ENCODE measurements around the gene F2. TPM values are rescaled to one million over a fixed set of nuclear protein-coding genes. Genes with fewer than 3 reads are reported as not detected.

F2 gene
- total RNA-seq, 1 experiment from 2014 or later = not detected

DNA sequence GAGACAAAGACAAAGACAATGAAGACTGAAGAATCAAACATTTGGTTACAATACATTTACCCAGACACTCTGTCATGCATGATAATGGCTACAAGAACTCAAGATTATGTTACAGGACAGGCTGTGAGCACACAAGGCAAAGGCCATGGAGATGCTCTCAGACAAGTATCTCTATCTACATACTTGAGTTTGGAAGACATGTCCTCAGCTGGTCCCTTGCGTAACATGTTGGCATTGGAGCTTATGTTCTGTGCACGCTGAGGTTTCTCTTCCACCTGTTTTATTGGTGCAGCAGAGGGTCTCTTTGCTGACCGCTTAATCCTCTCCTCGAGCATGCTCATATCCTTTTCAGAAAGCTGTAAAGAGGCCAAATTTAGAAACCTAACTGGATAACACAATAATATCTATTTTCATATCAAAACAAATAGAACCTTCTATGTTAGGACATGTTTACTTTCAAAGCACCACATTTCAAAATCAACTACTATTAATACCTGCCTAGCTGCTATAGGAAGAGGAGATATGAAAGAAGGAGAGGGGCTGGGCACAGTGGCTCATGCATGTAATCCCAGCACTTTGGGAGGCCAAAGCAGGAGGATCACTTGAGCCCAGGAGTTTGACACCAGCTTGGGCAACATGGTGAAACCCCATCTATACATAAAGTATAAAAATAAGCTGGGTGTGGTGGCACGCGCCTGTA is 41.6 kb downstream of the F2 start:
- DNase-seq (ENCODE audit: low read depth, low spot score) = no peak
- in situ Hi-C loops (cut with HindIII; ENCODE audit: low pct_unique_long_range_greater_than_20kb, low sequenced_read_pairs) = no loop called here

DNA sequence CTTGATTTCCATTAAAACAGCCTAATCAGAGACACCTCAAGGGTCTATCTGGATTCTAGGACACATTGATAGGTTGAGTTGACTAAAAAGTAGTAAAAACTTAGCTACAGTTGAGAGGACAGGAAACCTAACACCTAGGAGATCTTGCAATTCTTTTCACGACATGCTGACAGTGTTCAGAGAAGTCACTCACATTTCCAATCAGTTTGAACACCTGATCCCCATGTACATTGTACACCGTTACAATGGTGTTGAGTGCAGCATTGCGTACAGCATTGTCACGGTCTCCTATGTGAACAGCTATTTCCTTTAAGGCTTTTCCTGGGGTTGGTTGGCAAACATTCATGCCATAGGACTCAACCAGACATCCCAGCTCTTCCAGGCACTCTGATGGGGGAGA is 42.8 kb downstream of the F2 start:
- in situ Hi-C loops (cut with HindIII; ENCODE audit: low pct_unique_long_range_greater_than_20kb, low sequenced_read_pairs) = no loop called here
- DNase-seq (ENCODE audit: low read depth, low spot score) = no peak

DNA sequence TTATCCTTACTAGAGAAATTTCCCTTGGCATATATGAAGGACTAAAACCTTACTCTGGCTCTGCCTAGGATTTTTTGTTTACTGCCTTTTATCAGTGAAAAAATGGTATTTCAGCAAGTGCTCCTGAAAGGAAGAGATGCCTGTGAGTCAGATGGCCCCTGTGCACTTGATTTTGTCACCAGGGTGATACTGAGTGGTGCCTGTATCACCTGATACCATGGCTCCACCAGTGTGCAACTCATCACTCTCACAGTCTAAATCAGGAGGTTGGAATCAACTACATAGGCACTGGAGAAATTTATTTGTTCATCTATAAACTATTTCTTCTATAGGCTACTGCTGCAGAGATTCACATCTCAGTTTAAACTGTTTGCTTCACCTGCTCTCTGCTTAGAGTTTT is 43.2 kb downstream of the F2 start:
- no peak for DNase-seq (ENCODE audit: low read depth, low spot score)
- in situ Hi-C loops (cut with HindIII; ENCODE audit: low pct_unique_long_range_greater_than_20kb, low sequenced_read_pairs) = no loop called here

DNA sequence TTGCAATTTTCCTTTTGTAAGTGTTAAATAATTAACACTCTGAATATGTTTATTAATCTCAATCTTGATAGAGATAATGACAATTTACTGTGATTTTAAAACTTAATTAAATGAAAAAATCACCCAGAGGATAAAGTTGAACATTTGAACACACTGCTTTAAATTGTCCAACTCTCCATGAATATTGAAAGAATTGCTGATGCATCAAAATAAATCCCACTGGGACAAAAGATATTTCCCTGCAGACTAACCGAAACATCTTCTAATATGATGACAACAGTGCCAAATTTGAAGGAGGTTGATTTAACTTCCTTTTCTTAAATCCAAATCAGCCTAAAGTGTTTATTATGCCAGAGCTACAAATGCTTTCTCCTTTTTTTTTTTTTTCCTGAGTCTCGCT is 47.6 kb downstream of the F2 start:
- no peak for DNase-seq (ENCODE audit: low read depth, low spot score)
- in situ Hi-C loops (cut with HindIII; ENCODE audit: low pct_unique_long_range_greater_than_20kb, low sequenced_read_pairs) = no loop called here

DNA sequence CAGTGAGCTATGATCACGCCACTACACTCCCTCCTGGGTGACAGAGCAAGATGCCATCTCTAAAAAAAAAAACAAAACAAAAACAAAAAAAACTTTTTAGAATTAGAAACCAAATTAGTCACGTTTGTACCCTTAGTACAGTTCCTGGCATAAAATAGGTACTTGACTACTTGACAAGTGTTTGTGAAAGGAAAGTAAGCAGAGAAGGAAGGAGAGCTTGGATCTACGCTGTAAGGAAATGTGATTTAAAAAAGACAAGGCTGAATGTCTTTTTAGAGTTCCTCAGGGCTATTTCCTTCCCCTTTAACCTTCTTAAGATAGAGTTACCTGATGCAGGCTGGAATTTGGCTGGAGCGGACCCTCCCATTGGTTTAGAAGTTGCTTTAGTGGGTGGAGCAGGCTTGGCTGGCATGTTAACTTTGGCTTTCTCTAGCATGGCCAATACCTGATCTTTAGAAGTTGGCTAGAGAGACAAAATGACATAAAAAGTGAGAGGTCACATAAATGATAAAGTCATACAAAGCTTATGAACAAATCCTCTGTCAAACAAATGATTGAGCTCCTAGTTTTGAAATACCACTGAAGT is 50.7 kb downstream of the F2 start:
- in situ Hi-C loops (cut with HindIII; ENCODE audit: low pct_unique_long_range_greater_than_20kb, low sequenced_read_pairs) = no loop called here
- no peak for DNase-seq (ENCODE audit: low read depth, low spot score)

DNA sequence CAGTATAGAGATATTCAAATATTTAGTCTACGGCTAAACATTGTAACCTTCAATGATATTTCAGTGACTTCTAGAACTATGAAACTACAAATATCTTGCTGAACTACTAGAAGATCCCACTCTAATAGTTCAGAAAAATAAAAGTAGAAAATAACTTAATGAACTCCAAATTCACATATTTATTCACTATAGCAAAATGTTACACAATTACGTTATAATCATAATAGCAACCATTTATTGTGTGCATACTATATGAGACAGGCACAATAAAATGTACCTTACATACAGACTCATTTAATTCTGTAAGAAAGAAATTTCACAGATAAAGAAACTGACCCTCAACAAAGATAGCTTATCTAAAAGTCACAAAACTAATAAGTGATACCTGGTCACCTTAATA is 57.9 kb downstream of the F2 start:
- no peak for DNase-seq (ENCODE audit: low read depth, low spot score)
- in situ Hi-C loops (cut with HindIII; ENCODE audit: low pct_unique_long_range_greater_than_20kb, low sequenced_read_pairs) = no loop called here

DNA sequence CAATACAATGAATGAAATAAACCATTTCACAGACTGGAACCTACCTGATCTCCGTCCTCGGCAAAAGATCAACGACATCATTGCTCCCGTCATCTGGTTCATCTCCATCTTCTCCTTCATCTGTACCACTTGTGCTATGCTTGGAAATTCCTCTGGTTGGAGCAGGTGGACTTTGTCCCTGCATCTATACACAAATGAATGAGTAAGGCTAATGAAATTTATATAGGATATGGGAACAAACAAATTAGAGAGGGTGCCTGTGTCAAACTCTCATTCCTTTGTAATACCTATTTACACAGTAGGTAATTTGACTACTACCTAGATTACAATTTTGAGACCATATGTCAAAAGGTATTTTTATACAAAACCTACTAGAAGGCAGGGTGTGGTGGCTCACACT is 59.4 kb downstream of the F2 start:
- in situ Hi-C loops (cut with HindIII; ENCODE audit: low pct_unique_long_range_greater_than_20kb, low sequenced_read_pairs) = no loop called here
- no peak for DNase-seq (ENCODE audit: low read depth, low spot score)

Small RNAs within 50 kb of the gene (small RNA-seq; reads per million reads assigned to genes)
- gene MIR5582 (0 to 0.24 reads per million in 2 experiments), gene RF00573 (0 reads per million in 2 experiments), gene SNORD67 (18.7 to 19.5 reads per million in 2 experiments)

Other genes with a start within 250 kb of the F2 start
- gene AMBRA1, start 125.2 kb upstream of the F2 start, total RNA-seq (2014; rRNA removed; shearing (Covaris generic)) = 22.2 and 28.0 TPM in 2 replicates
- gene HARBI1, start 102.0 kb upstream of the F2 start, total RNA-seq (2014; rRNA removed; shearing (Covaris generic)) = 6.2 and 7.8 TPM in 2 replicates
- 101 and 112 TPM in 2 replicates for gene ATG13, start 101.7 kb upstream of the F2 start, total RNA-seq (2014; rRNA removed; shearing (Covaris generic))
- gene ARHGAP1, start 18.6 kb upstream of the F2 start, total RNA-seq (2014; rRNA removed; shearing (Covaris generic)) = 18.4 TPM in 2 replicates
- 6.4 and 9.8 TPM in 2 replicates for gene ZNF408, start 18.2 kb upstream of the F2 start, total RNA-seq (2014; rRNA removed; shearing (Covaris generic))
- gene CKAP5, start 127.1 kb downstream of the F2 start, total RNA-seq (2014; rRNA removed; shearing (Covaris generic)) = 45.8 and 57.4 TPM in 2 replicates
- 7.2 and 7.8 TPM in 2 replicates for gene LRP4, start 199.3 kb downstream of the F2 start, total RNA-seq (2014; rRNA removed; shearing (Covaris generic))
- 12.2 and 14.7 TPM in 2 replicates for gene CSTPP1, start 217.5 kb downstream of the F2 start, total RNA-seq (2014; rRNA removed; shearing (Covaris generic))